Stimulated activated CD4-positive, alpha-beta T cell treated with anti-CD3 and anti-CD28 coated beads, Interleukin-4, amount 100 ng/mL, for 24 hours (primary cell): Measurements from ENCODE around the gene TMEM72.
"Not testable (repeated sequence)": the region's sequence is repeated elsewhere in the genome, so short reads cannot be mapped to it uniquely, and the experiment has no call there.

Experiments
- DNase-seq: peaks from one replicate; pipeline ENCODE4 v3.0.0-alpha.2; 2020

TMEM72 gene

GRCh38 chr10:44911081-44911540 lies at the start of gene TMEM72:
TMEM72 (plus strand) TSS chr10:44911337; CDS start chr10:44911513, 176 bp downstream.
- DNase-seq, result no peak

DNA sequence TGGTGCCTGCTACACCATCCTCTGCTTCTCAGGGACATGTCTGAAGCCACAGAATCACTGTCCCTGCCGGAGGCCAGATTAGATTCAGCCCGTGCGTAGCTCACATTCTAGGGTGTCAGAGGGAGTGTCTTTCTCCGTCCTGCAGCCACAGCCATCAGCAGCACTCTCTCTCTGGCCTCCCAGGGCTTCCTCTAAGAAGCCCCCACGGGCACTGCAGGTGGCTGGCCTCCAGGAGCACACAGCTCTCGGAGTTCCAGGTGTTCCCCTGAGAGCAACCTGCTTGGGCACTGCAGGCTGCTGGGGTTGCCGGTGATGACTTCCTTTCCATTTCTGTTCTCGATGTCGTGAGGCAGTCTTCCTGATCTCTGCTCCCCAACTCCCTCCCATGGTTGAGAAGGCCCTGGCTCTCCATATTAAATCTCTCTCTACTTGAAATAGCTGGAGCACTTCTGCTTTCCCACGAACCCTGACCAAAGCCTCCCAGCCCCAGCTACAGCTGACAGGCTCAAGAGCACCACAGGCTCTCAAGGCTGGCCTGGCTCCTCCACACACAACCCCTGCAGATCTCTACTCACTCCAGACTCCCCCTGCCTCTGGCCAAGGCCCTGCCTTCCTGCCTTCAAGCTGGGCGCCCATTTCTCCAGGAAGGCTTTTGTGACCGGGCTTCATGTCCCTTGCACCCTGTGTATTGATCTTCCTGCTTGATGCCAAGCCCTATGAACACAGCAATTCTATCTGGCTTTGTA lies 49.0 kb upstream of the TMEM72 start:
- DNase-seq, result no peak

DNA sequence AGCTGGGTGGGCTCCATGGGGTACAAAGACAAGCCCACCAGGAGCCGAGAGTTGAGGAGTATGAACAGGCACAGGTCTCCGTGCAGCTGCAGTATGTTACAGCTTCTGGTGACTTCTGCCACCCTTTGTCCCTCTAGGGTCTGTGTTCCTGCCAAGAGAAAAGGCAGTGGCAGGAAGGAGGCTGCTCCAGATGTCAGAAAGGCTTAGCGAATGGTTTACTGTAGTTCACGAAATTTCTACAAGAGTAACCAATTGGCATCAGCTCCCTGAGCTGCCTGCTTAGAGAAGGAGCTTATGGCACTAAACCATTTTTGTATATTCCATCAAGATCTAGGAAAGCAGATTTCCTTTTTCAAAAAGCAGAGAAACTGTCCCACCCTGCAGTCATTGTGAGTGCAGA lies 48.2 kb upstream of the TMEM72 start:
- no peak for DNase-seq

DNA sequence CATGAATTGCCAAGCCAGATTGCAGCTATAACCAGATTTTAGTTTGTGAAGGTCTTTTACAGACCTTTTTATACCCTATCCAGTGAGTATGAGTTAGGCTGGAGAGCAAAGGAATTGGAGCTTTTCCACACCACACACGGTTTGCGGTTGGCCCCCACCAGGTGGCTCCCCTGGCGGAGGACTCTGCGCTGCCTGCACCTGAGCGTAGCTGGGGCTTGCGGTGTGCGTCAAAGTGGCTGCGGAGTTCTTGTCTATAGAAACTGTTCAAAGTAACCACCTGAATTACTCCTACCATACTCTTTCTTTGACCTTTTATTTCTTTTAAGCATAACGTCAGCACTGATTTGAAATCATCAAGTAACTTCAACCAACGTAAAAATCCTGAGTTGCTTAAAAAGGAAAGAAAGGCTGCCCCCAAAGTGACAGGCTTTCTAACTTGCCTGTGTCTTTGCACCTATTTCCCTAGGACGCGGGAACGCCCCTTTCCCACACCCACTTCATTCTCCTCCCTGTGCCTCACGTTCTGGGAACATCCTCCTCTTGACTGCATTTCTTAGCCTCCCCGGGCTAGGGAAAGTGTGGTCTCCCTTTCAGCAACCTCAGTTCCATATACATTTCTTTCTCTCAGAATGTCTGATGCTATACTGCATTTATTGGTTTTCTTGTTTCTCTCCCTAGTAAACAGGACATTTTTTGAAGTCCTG lies 47.6 kb upstream of the TMEM72 start:
- DNase-seq, result no peak

DNA sequence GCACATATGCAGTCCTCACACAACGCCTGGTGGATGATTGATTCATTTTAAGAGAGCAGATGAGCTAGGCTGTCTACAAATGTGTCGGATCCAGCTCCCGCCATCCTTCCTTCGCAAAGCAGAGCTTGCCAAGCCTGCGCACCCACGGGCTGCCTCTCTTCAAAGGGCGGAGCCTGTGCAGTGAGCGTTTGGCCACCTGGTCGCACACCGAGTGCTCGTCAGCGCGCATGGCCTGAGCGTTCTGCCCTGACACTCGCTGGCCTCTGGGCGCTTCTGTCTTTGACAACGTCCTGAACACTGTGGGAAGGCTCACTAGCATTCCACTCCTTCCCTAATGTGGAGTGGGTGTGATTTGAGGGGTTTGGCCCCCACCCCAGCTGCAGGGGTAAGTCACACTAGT lies 47.1 kb upstream of the TMEM72 start:
- DNase-seq, result peak; percentile 14

- DNase-seq, result peak; percentile 86
Measured at GRCh38 chr10:44864637-44865288, 46.4 kb upstream of the TMEM72 start.

- DNase-seq, result no peak
Measured at GRCh38 chr10:44865289-44865671, 45.9 kb upstream of the TMEM72 start.

GRCh38 chr10:44866367-44866766 lies 44.8 kb upstream of the TMEM72 start:
- DNase-seq, result not testable (repeated sequence)

DNA sequence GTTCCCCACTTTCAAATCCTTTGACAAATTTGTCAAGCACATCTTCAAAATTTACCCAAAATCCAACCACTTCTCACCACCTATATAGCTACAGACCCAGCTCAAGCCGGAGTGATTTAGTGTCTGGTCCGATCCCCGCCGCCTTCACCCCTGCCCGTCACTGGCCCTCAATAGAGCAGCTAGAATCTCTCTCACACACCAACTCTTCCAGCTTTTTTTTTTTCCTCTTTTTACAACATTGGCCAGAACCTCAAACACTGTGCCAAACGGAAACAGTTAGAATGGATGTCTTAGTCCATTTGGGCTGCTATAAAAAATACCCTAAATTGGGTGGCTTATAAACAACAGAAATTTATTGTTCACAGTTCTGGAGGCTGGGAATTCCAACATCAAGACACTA lies 41.1 kb upstream of the TMEM72 start:
- DNase-seq, result no peak

- no peak for DNase-seq
Measured at GRCh38 chr10:44873160-44873559, 38.0 kb upstream of the TMEM72 start.

DNA sequence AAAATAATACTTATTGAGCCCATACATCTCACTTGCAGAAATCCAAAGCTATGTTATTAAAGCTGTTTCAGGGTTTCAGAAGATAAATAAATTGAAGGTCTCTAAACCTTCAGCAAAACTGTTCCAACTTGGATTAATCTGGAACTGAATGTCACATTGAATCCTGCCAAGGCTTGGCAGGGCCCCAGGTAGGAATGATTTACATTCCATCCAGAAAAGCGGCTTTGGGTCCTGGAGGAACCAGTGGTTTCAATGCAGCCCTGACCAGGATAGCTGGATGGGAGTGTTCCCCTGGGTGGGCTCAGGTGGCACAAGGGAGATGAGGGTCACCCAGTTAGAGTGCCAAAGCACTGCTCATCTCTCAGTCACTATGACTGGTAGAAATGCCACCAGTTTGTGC lies 37.0 kb upstream of the TMEM72 start:
- DNase-seq, result no peak

DNA sequence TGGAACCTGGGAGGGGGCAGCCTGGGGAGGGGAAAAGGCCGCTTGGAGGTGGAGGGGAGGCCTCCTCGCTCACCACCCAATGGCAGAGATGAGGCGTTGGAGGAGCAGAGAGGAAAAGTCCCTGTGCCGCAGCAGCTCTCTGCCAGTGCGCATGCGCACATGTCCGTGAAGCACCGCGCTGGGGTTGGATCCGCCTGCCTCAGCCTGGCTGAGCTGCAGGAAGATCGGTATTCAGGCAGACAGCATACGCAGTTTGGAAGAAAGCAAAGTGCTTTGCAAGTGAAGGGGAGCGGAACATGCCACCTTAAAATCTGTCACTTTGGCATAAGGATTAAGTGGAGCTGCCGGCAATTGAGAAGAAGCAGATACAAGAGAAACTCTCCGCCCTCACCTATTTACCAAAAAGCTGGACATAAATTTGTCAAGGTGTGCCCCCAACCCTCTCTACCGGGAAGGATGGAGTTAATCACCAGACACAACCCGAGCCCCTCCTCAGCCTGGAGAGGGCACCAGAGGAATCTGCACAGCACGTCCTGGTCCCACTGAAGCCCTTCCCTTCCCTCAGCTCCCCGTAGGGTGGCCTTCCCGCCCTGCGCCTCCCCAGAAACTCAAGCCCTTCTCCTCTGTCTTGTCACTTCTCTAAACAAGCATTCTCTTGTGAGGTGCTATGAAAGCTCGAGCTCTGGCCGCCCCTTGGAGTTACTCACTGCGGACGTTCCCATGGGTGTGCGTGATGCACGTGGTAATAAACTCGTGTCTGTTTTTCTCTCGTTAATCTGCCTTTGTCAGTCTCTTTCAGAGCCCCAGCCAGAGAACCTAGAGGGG lies 32.2 kb upstream of the TMEM72 start:
- DNase-seq, result peak; percentile 77

DNA sequence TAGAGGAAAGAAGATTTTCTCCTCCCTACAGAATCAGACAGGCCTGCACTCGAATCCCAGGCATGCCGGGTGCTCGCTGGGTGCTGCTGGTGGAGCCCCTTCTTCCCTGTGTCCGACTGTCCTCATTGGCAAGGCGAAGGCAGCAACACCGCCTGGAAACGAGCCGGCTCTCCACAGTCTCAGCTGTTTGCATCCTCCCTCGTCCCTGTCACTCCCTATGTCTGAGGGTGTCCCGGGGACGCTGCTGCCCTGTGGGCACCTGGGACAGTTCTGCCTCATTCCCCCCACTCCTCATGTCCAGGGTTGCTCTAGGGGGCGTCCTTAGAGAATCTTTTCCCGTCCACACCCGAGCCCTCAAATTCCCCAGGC lies 31.6 kb upstream of the TMEM72 start:
- DNase-seq, result no peak

DNA sequence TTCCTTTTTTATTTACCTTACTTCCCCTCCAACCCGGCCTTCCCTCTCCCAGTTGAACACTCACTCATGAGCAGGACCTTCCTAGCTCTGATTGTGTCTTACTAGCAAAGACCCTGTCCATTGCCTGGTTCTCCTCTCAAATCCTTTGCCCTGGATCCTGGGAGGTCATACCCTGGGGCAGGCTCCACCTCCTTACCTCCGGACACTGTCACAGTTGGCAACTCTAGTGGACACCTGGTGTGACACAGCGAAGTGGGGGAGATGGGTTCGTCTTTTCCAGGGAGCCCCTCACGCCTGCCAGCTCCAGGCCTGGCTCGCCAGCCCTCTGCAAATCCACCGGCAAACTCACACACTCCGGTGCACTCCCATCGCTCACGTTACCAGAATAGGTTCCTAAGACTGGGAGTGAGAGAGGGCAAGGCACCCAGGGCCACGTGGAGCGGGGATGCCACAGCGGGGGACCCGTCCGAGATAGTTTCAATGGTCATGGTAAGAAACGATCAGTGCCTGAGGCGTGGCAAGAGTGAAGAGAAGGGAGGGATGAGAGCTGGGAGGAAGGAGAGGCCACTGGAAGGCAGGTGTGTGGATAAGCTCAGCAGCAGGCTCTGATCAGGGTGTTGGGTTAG lies 30.9 kb upstream of the TMEM72 start:
- no peak for DNase-seq

DNA sequence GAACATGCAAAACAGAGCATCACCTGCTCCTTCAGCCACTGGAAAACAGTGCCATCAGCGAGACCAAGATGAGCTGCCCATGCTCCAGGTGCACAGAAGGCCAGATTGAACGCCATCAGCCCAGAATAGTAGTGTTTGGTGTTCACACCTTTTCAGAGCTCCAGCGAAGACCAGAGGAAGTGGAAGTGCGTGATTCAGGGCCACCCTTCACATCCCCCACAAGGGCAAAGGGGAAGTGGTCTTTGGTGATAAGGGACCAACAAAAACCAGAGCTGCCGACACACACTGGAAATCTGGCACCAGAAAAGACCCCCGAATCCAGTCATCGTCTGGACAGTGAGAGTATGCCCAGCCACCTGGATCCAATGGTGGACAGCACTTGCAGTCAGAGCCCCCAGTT lies 29.5 kb upstream of the TMEM72 start:
- no peak for DNase-seq

DNA sequence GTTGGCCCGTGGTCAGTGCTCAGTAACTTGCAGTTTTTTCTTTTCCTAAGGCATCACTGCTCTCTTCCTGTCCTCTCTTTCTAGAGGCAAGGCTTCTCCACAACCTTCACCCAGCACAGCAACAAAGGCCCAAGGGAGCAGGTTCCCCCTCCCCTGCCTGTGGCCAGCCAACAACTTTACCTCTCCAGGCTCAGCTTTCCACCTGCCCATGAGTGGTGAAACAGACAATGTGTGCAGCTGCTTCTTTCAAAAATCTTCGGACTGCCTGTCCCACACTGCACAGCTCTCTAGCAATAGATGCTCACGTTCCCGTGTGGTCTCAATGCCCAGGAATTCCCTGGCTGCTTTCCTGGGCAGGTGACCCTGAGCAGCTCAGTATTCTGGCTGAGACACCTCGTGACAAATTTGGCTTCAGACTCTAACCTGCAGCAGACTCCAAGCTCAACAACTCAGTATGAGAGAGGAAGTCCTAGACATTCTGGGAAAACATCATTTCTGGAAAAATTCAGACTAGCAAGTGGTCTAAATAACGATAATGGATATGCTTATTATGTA lies 28.9 kb upstream of the TMEM72 start:
- no peak for DNase-seq

DNA sequence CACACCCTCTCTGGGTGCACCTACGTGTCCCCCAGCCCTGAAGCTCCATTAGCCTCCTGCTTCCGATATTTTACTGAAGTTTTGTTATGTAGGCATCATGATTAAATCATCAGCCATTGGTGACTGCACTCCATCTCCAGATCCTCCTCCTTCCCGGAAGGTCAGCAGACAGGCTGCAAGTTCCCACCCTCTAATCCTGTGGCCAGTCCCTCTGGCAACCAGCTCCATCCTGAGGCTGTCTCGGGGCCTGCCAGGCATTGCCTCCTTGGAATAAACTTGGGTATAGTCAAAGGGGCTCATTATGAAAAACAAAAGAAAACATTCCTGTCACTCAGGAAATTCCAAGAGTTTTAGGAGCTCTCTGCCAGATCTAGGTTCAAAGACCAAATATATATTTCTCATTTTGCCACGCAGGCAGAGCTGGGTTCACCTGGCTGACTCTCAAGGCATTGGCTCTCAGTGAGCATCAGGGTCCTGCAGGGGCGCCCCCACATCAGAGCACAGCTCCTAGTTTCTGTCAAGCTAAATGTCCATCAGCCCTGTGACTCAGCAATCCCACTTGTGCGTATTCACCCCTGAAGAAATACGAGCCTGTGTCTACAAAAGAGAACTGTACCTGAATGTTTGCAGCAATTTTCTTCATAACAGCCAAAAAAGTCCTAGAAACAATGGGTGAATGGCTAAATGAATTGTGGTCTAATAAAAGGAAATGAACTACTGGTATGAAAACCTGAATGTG lies 27.4 kb upstream of the TMEM72 start:
- no peak for DNase-seq

DNA sequence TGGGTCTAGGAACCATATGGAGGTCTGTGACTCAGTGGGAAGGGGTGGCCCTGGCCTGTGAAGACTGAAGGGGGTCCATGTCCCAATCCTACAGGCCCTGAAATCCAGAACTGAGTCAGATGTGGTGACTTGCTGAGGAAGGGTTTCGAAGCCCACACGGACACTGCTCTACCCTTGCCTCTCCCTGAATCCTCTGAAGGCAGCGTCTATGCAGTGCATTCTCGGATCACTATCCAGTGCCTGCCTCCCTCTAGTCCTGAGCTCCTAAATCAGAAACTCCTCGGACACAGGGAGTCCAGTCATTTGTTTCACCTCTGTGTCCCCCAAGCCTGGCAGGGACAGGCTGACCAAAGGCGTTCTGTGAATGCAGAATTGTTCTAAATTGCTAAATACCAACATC lies 25.4 kb upstream of the TMEM72 start:
- no peak for DNase-seq

DNA sequence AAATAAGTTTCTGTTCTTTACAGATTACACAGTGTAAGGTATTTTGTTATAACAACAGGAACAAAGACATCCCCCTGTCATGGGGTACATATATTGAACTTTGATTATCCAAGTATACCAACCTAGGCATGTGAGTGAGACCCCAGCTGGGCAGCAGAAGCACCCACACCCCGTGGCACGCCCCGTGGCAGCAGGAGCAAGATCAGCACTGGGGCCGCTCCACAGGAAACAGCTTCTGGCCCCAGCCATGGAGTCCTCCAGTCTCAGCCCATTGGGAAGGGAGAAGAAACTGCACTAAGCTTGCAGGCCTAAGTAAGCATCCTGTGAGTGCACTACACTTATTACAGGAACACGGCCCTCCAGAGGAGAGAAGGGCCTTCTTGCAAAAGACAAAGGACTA lies 24.2 kb upstream of the TMEM72 start:
- no peak for DNase-seq

DNA sequence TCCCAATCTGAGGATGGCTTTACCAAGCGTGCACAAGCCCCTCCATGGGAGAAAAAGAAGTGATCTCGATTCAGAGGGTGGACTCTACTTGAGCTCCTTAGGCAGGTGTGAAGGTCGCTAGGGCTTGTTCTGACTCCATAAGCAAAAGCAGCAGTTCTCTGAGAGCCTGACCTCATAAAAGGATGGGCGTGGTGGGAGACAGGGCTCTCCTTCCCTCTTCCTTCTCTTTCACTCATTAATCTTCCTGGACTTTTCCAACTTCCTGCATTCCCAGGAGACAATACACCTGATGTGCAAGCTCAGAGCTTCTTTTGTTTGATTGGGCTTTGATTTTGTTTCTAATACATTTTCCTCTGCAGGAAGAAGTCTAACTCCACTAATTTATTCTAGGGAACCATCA lies 22.3 kb upstream of the TMEM72 start:
- DNase-seq, result no peak

GRCh38 chr10:44889834-44890233 lies 21.3 kb upstream of the TMEM72 start:
- no peak for DNase-seq
